Erythroblast (primary cell): ENCODE measurements around the gene NCAM2.

Experiments used
- GATA1 ChIP-seq: IDR thresholded peaks from 2 replicates; pipeline ENCODE4 v1.6.1; 2011; ENCODE audit warnings: low read depth, mild to moderate bottlenecking, control low read depth, low read length, moderate library complexity
- POLR2A ChIP-seq: IDR thresholded peaks from 2 replicates; pipeline ENCODE4 v1.6.1; 2011; ENCODE audit warnings: mild to moderate bottlenecking, low read length

DNA sequence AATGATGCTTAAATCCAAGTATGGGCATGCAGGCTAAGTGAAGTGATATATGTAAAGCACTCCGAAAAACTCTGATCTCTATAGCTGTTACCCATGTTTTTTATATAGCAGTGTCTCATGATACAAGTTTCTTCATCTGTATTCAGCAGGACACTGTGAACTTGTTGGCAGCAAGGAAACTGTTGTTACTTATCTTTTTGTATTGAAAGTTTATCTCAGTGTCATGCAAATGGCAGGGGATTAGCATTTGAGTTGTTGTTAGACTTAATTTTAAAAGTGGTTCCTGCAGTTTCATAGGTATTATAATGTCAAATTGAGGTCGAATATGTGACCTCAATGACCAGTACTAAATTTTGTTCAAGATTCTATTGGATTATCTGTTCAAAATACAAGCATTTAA lies 47.9 kb downstream of the NCAM2 start:
- no peak for TF ChIP-seq GATA1
- TF ChIP-seq POLR2A, result no peak
